ENCODE measurements around the gene RNF214. TPM values are rescaled to one million over a fixed set of nuclear protein-coding genes. Genes with fewer than 3 reads are reported as not detected.

RNF214 gene
- total and polyA plus RNA-seq, 2 of the 13 experiments (the other 11 are each of a cell fraction or from before 2014, with no cell fraction given) = 10.7 to 12.6 TPM

DNA sequence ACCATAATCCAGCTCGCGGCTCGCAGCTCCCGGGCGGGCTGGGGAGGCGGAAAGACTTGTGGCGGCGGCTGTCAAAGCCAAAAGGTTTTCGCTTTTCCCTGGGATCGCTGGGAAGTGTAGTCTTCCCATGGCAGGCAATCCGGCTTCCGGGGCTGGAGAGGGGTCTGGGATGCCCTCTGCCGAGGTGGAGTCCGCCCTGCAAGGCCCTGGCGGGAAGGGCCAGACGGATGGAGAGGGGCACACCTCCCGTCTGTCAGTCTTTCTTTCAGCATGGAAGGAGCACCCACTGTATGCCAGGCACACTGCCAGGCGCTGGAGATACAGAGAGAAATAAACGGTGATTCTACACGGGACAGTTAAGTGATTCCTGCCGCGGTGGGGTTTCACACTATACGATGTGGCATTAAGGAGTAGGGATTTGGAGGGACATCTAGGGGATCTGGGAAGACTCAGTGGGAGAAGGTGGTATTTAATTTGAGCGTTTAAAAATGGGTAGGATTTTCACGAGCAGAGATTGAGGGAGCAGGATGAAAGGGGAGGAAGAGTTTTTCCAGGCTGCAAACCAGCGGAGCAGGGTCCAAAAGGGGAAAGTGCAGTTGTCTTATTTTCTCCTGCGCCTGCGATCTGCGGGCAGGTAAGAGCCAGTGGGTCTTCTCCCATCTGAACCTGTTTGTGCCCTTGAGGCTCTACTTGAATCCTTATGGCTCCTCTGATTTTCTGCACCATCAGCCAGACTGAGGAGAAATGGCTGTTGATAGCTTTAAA is 83.9 kb downstream of the RNF214 start, which contains the start of gene BACE1 (continued):
- TF ChIP-seq, protein P1, sequence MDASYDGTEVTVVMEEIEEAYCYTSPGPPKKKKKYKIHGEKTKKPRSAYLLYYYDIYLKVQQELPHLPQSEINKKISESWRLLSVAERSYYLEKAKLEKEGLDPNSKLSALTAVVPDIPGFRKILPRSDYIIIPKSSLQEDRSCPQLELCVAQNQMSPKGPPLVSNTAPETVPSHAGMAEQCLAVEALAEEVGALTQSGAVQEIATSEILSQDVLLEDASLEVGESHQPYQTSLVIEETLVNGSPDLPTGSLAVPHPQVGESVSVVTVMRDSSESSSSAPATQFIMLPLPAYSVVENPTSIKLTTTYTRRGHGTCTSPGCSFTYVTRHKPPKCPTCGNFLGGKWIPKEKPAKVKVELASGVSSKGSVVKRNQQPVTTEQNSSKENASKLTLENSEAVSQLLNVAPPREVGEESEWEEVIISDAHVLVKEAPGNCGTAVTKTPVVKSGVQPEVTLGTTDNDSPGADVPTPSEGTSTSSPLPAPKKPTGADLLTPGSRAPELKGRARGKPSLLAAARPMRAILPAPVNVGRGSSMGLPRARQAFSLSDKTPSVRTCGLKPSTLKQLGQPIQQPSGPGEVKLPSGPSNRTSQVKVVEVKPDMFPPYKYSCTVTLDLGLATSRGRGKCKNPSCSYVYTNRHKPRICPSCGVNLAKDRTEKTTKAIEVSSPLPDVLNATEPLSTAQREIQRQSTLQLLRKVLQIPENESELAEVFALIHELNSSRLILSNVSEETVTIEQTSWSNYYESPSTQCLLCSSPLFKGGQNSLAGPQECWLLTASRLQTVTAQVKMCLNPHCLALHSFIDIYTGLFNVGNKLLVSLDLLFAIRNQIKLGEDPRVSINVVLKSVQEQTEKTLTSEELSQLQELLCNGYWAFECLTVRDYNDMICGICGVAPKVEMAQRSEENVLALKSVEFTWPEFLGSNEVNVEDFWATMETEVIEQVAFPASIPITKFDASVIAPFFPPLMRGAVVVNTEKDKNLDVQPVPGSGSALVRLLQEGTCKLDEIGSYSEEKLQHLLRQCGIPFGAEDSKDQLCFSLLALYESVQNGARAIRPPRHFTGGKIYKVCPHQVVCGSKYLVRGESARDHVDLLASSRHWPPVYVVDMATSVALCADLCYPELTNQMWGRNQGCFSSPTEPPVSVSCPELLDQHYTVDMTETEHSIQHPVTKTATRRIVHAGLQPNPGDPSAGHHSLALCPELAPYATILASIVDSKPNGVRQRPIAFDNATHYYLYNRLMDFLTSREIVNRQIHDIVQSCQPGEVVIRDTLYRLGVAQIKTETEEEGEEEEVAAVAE (CRISPR knock-in tag; IDR thresholded peaks at IDR 0.05; ENCODE audit: borderline replicate concordance) = no peak
- TF ChIP-seq ZNF260 (CRISPR knock-in tag; IDR thresholded peaks at IDR 0.05; ENCODE audit: borderline replicate concordance, low read depth) (no peak), PLRG1 (conservative IDR thresholded peaks at IDR 0.05) (no peak), HOXD1 (CRISPR knock-in tag; IDR thresholded peaks at IDR 0.05) (no peak), SIN3B (IDR thresholded peaks at IDR 0.05; ENCODE audit: low read length) (no peak), MTF1 (CRISPR knock-in tag; IDR thresholded peaks at IDR 0.05) (no peak), AHR (CRISPR knock-in tag; IDR thresholded peaks at IDR 0.05) (peak; percentile 41; the same call in 1 of the 2 replicates), DR1 (CRISPR knock-in tag; IDR thresholded peaks at IDR 0.05) (peak; percentile 57; the same call in 1 of the 2 replicates), ZNF598 (CRISPR knock-in tag; IDR thresholded peaks at IDR 0.05; ENCODE audit: borderline replicate concordance) (no peak), TCF7 (IDR thresholded peaks at IDR 0.05; ENCODE audit: low read depth) (no peak), ZNF501 (CRISPR knock-in tag; IDR thresholded peaks at IDR 0.05) (peak; percentile 83), POLR2AphosphoS5 (IDR thresholded peaks at IDR 0.05; ENCODE audit: low read depth, low read length) (0 out of 2 replicates have a peak, but pooled peaks have one; percentile 36), EP300 (IDR thresholded peaks at IDR 0.05; ENCODE audit: low read depth in 2 of 2, low read length in 2 of 2) (no peak), EP300 (CRISPR knock-in tag; IDR thresholded peaks at IDR 0.05; ENCODE audit: borderline replicate concordance) (no peak)
- TF ChIP-seq, protein P2, sequence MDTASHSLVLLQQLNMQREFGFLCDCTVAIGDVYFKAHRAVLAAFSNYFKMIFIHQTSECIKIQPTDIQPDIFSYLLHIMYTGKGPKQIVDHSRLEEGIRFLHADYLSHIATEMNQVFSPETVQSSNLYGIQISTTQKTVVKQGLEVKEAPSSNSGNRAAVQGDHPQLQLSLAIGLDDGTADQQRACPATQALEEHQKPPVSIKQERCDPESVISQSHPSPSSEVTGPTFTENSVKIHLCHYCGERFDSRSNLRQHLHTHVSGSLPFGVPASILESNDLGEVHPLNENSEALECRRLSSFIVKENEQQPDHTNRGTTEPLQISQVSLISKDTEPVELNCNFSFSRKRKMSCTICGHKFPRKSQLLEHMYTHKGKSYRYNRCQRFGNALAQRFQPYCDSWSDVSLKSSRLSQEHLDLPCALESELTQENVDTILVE (CRISPR knock-in tag; IDR thresholded peaks at IDR 0.05) = peak; percentile 53; the same call in 1 of the 2 replicates
- TF ChIP-seq, protein P3, sequence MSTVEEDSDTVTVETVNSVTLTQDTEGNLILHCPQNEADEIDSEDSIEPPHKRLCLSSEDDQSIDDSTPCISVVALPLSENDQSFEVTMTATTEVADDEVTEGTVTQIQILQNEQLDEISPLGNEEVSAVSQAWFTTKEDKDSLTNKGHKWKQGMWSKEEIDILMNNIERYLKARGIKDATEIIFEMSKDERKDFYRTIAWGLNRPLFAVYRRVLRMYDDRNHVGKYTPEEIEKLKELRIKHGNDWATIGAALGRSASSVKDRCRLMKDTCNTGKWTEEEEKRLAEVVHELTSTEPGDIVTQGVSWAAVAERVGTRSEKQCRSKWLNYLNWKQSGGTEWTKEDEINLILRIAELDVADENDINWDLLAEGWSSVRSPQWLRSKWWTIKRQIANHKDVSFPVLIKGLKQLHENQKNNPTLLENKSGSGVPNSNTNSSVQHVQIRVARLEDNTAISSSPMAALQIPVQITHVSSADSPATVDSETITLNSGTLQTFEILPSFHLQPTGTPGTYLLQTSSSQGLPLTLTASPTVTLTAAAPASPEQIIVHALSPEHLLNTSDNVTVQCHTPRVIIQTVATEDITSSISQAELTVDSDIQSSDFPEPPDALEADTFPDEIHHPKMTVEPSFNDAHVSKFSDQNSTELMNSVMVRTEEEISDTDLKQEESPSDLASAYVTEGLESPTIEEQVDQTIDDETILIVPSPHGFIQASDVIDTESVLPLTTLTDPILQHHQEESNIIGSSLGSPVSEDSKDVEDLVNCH (CRISPR knock-in tag; IDR thresholded peaks at IDR 0.05) = no peak
- TF ChIP-seq, protein P4, sequence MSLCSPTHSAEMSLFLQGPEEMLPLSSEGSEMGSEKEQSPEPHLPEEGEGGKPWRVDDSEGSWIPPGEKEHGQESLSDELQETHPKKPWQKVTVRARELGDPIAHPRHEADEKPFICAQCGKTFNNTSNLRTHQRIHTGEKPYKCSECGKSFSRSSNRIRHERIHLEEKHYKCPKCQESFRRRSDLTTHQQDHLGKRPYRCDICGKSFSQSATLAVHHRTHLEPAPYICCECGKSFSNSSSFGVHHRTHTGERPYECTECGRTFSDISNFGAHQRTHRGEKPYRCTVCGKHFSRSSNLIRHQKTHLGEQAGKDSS (CRISPR knock-in tag; IDR thresholded peaks at IDR 0.05; ENCODE audit: borderline replicate concordance, low read depth) = 0 out of 2 replicates have a peak, but pooled peaks have one; percentile 24
- TF ChIP-seq, protein P5, sequence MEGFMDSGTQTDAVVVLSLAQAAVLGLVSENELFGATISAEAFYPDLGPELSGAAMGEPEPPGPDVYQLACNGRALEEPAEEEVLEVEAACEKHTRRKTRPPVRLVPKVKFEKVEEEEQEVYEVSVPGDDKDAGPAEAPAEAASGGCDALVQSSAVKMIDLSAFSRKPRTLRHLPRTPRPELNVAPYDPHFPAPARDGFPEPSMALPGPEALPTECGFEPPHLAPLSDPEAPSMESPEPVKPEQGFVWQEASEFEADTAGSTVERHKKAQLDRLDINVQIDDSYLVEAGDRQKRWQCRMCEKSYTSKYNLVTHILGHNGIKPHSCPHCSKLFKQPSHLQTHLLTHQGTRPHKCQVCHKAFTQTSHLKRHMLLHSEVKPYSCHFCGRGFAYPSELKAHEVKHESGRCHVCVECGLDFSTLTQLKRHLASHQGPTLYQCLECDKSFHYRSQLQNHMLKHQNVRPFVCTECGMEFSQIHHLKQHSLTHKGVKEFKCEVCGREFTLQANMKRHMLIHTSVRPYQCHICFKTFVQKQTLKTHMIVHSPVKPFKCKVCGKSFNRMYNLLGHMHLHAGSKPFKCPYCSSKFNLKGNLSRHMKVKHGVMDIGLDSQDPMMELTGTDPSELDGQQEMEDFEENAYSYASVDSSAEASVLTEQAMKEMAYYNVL (CRISPR knock-in tag; IDR thresholded peaks at IDR 0.05; ENCODE audit: borderline replicate concordance) = no peak

Data from HepG2 (cell line).